Left lung (tissue), 14 donors: ENCODE measurements around the gene SAMD9L. TPM values are rescaled to one million over a fixed set of nuclear protein-coding genes. Genes with fewer than 3 reads are reported as not detected.

ENCODE experiments used
- ATAC-seq: fragments of 200-7000 bp; cut with Tn5 transposase; one replicate; pipeline ENCODE4 v1.9.1; 2020; ENCODE audit warnings: moderate library complexity
- DNase-seq, 4 donors: peaks; one replicate each; pipeline ENCODE4 v3.0.0-alpha.2; 2013 to 2020
- H3K27ac ChIP-seq, 2 donors: fragments of 200-600 bp; sonication (generic) in 1 of 2; one replicate each; pipeline versions ENCODE4 v1.5.0 to v1.8.0; 2020 to 2021
- H3K27me3 ChIP-seq, 2 donors: fragments of 200-600 bp; sonication (generic) in 1 of 2; one replicate each; pipeline versions ENCODE4 v1.5.0 to v1.8.0; 2020 to 2021
- H3K36me3 ChIP-seq, 2 donors: fragments of 200-600 bp; sonication (generic) in 1 of 2; one replicate each; pipeline versions ENCODE4 v1.5.0 to v1.8.0; 2020 to 2021
- H3K4me1 ChIP-seq, 2 donors: fragments of 200-600 bp; one replicate each; pipeline ENCODE4 v1.8.0; 2021
- H3K4me3 ChIP-seq, 2 donors: fragments of 200-600 bp; sonication (generic) in 1 of 2; one replicate each; pipeline versions ENCODE4 v1.5.0 to v1.8.0; 2020 to 2021; ENCODE audit warnings: mild to moderate bottlenecking in 1 of 2
- H3K9me3 ChIP-seq, 2 donors: fragments of 200-600 bp; sonication (generic) in 1 of 2; one replicate each; pipeline versions ENCODE4 v1.5.0 to v1.8.0; 2020 to 2021
- CTCF ChIP-seq, 2 donors: fragments of 200-600 bp; sonication (generic) in 1 of 2; IDR thresholded peaks; one replicate each; pipeline versions ENCODE4 v1.5.0 to v1.8.0; 2021; ENCODE audit warnings: antibody characterized with exemption in 2 of 2
- intact Hi-C, 2 donors: fragments of 100-400 bp; cut with DNase I; formaldehyde crosslinking; loops; one replicate each; pipeline versions ENCODE4 v1.11.2 to v1.14.2; 2022
- long read RNA-seq, 12 donors: library from polyadenylated mRNA in 2 of 12; unstranded in 2 of 12; transcript quantifications; one replicate each; pipeline ENCODE4 v2.0.0 and lab custom pipeline, GENCODE V29; 2019 to 2026
- polyA plus RNA-seq, 6 donors: library from polyadenylated mRNA; unstranded; fragments of 120-200 nt; gene quantifications; one replicate each; pipeline ENCODE4 v1.2.1, GENCODE V29; 2013; ENCODE audit not compliant: insufficient read length in 6 of 6
- total RNA-seq, 2 donors: library from RNA; stranded (reverse); fragmentation: NEBNext Ultra II Directional; extraction: Animal tissue kit (Norgen Biotek cat#: 25700); gene quantifications; one replicate each; pipeline ENCODE4 v1.2.1, GENCODE V29; 2021
- donor health status: DM: no; HTN: yes; CAD: no.
- donor health status: DM: no; HTN: no; CAD: no.

Gene SAMD9L
- total RNA-seq: 10 to 100 TPM; 32.4 to 42.4 TPM
- 10 to 100 TPM; 13.8 to 18.6 (median 16.5) TPM for polyA plus RNA-seq
- long read RNA-seq, donor 1, full-length matches to known transcripts: 9 of 25 reads
- long read RNA-seq, donor 1, partial matches to known transcripts: 16 of 25 reads
- long read RNA-seq, donor 1, other reads (novel, unspliced or antisense): 0 of 25 reads
- long read RNA-seq, donor 2, full-length matches to known transcripts: 1 of 1 reads
- long read RNA-seq, donor 2, partial matches to known transcripts: 0 of 1 reads
- long read RNA-seq, donor 2, other reads (novel, unspliced or antisense): 0 of 1 reads
- long read RNA-seq, donor 3, full-length matches to known transcripts: 2 of 2 reads
- long read RNA-seq, donor 3, partial matches to known transcripts: 0 of 2 reads
- long read RNA-seq, donor 3, other reads (novel, unspliced or antisense): 0 of 2 reads
- long read RNA-seq, donor 4, full-length matches to known transcripts: 10 of 16 reads
- long read RNA-seq, donor 4, partial matches to known transcripts: 1 of 16 reads
- long read RNA-seq, donor 4, other reads (novel, unspliced or antisense): 5 of 16 reads
- long read RNA-seq, donor 5, full-length matches to known transcripts: 3 of 9 reads
- long read RNA-seq, donor 5, partial matches to known transcripts: 6 of 9 reads
- long read RNA-seq, donor 5, other reads (novel, unspliced or antisense): 0 of 9 reads
- long read RNA-seq, donor 6, partial matches to known transcripts: 0 of 1 reads
- long read RNA-seq, donor 6, other reads (novel, unspliced or antisense): 0 of 1 reads
- long read RNA-seq, donor 7, partial matches to known transcripts: 7 of 7 reads
- long read RNA-seq, donor 7, other reads (novel, unspliced or antisense): 0 of 7 reads
- long read RNA-seq, donor 8, full-length matches to known transcripts: 1 of 8 reads
- long read RNA-seq, donor 8, partial matches to known transcripts: 7 of 8 reads
- long read RNA-seq, donor 8, other reads (novel, unspliced or antisense): 0 of 8 reads
- long read RNA-seq, donor 9: 0 reads
- long read RNA-seq, donor 10, full-length matches to known transcripts: 10 of 17 reads
- long read RNA-seq, donor 10, partial matches to known transcripts: 1 of 17 reads
- long read RNA-seq, donor 10, other reads (novel, unspliced or antisense): 6 of 17 reads
- long read RNA-seq, donor 11, full-length matches to known transcripts: 3 of 3 reads
- long read RNA-seq, donor 11, partial matches to known transcripts: 0 of 3 reads
- long read RNA-seq, donor 11, other reads (novel, unspliced or antisense): 0 of 3 reads
- long read RNA-seq, donor 12, partial matches to known transcripts: 5 of 5 reads
- long read RNA-seq, donor 12, other reads (novel, unspliced or antisense): 0 of 5 reads

- H3K27ac ChIP-seq: peak within 1 kb of the TSS; percentile 60 to 79
Measured at GRCh38 chr7:93148144-93148543, at the start of gene SAMD9L. Gene SAMD9L, minus strand, starts transcription at chr7:93148385. Its CDS starts 12,414 bp downstream, at chr7:93135971.

GRCh38 chr7:93196336-93196735 lies 48.2 kb upstream of the SAMD9L start:
- no peak for ATAC-seq
- no peaks in the 10 kb centered on the region for H3K36me3 ChIP-seq
- no peaks in the 10 kb centered on the region for H3K9me3 ChIP-seq
- intact Hi-C loops: no loop called here
- no peak overlapping the region for H3K4me3 ChIP-seq
- H3K27me3 ChIP-seq: no peaks in the 10 kb centered on the region
- H3K4me1 ChIP-seq: no peaks in the 10 kb centered on the region
- no peak for DNase-seq
- no peak overlapping the region for H3K27ac ChIP-seq
- no peak for TF ChIP-seq CTCF (IDR thresholded peaks at IDR 0.05)

More at GRCh38 chr7:93148144-93148543, at the start of gene SAMD9L:
- Histone ChIP-seq H3K4me1 (peaks cover 0 to 49% of the 10 kb centered on the region in 2 donors), H3K36me3 (peaks cover 0 to 26% of the 10 kb centered on the region in 2 donors), H3K9me3 (no peaks in the 10 kb centered on the region), H3K4me3 (peak within 1 kb of the TSS; percentile 34 to 50), H3K27me3 (no peaks in the 10 kb centered on the region)
- DNase-seq (peak in 1 of 4 donors; percentile 31), ATAC-seq (peak; percentile 81)
- intact Hi-C loops: no loop called here
- no peak for TF ChIP-seq CTCF (IDR thresholded peaks at IDR 0.05)

GRCh38 chr7:93194386-93194785 lies 46.2 kb upstream of the SAMD9L start:
- H3K36me3 ChIP-seq: no peaks in the 10 kb centered on the region
- H3K4me3 ChIP-seq: no peak overlapping the region
- ATAC-seq: no peak
- no peak for DNase-seq
- no peaks in the 10 kb centered on the region for H3K27me3 ChIP-seq
- no peak overlapping the region for H3K27ac ChIP-seq
- intact Hi-C loops: no loop called here
- H3K9me3 ChIP-seq: no peaks in the 10 kb centered on the region
- TF ChIP-seq CTCF (IDR thresholded peaks at IDR 0.05): no peak
- no peaks in the 10 kb centered on the region for H3K4me1 ChIP-seq

GRCh38 chr7:93188870-93189634 lies 40.9 kb upstream of the SAMD9L start:
- ATAC-seq: no peak
- Histone ChIP-seq H3K9me3 (no peaks in the 10 kb centered on the region), H3K27me3 (no peaks in the 10 kb centered on the region), H3K4me3 (no peak overlapping the region), H3K4me1 (no peaks in the 10 kb centered on the region), H3K36me3 (no peaks in the 10 kb centered on the region), H3K27ac (no peak overlapping the region)
- no peak for DNase-seq
- TF ChIP-seq CTCF (IDR thresholded peaks at IDR 0.05): no peak
- intact Hi-C loops: no loop called here
